OCI-LY3 (cell line): ENCODE data around the gene OR6M1.

Source experiments
- H2AFZ ChIP-seq: fragments of 200-600, 300-600 bp; shearing (Covaris generic); 2 replicates; pipeline ENCODE4 v1.6.0; 2014; ENCODE audit warnings: antibody characterized with exemption, low read depth, low read length
- H3K27ac ChIP-seq: fragments of 200-600, 300-600 bp; sonication (generic); 2 replicates; pipeline ENCODE4 v1.5.1; 2014; ENCODE audit warnings: mild to moderate bottlenecking, low read length, moderate library complexity, mixed read lengths
- H3K27me3 ChIP-seq: fragments of 200-600, 300-600 bp; sonication (generic); 2 replicates; pipeline ENCODE4 v1.6.1; 2014; ENCODE audit warnings: low read depth, low read length, mixed read lengths
- H3K36me3 ChIP-seq: fragments of 200-600, 300-600 bp; sonication (generic); replicated peaks from 2 replicates; pipeline ENCODE3; 2014; ENCODE audit warnings: low read depth, low read length, mixed read lengths
- H3K4me1 ChIP-seq: fragments of 300-600, 200-600 bp; sonication (generic); 2 replicates; pipeline ENCODE4 v1.6.1; 2014; ENCODE audit warnings: low read length, mixed read lengths
- H3K4me2 ChIP-seq: fragments of 200-600, 300-600 bp; sonication (generic); 2 replicates; pipeline ENCODE4 v1.6.1; 2014; ENCODE audit warnings: low read length, mixed read lengths
- H3K4me3 ChIP-seq: fragments of 300-600, 200-600 bp; sonication (generic); 2 replicates; pipeline ENCODE4 v1.5.1; 2014; ENCODE audit warnings: antibody characterized with exemption, mild to moderate bottlenecking, low read length, moderate library complexity
- H3K79me2 ChIP-seq: fragments of 300-600, 200-600 bp; shearing (Covaris generic); 2 replicates; pipeline ENCODE4 v1.6.1; 2014; ENCODE audit warnings: mild to moderate bottlenecking, low read length, mixed read lengths
- H3K9ac ChIP-seq: fragments of 300-600, 200-600 bp; shearing (Covaris generic); 2 replicates; pipeline ENCODE4 v1.6.0; 2014; ENCODE audit warnings: mild to moderate bottlenecking, low read length, moderate library complexity
- H3K9me3 ChIP-seq: fragments of 200-600, 300-600 bp; shearing (Covaris generic); 2 replicates; pipeline ENCODE4 v1.6.1; 2014; ENCODE audit warnings: low read length, mixed read lengths; ENCODE audit not compliant: insufficient read depth
- H4K20me1 ChIP-seq: fragments of 200-600, 300-600 bp; sonication (generic); 2 replicates; pipeline ENCODE4 v1.6.1; 2016; ENCODE audit warnings: low read length, mixed read lengths; ENCODE audit not compliant: insufficient read depth
- EZH2phosphoT487 ChIP-seq: fragments of 200-600 bp; shearing (Covaris generic); IDR thresholded peaks from 2 replicates; pipeline ENCODE4 v1.6.1; 2018; ENCODE audit warnings: antibody characterized with exemption, mixed run types, low read depth
- TF ChIP-seq, protein P1 (sequence below): fragments of 200-600, 300-600 bp; sonication (generic); IDR thresholded peaks from 2 replicates; pipeline ENCODE4 v1.5.1; 2014; ENCODE audit warnings: antibody characterized with exemption, low read length, low read depth

The OR6M1 gene

GRCh38 chr11:123800036-123800435 lies 6.1 kb downstream of the OR6M1 start:
- no peak overlapping the region for H3K4me3 ChIP-seq
- no peaks in the 10 kb centered on the region for H3K9me3 ChIP-seq
- H3K4me1 ChIP-seq, result peaks cover 6% of the 10 kb centered on the region; the same call in 1 of the 2 replicates
- H3K9ac ChIP-seq, result no peak overlapping the region
- no peaks in the 10 kb centered on the region for H3K27me3 ChIP-seq
- TF ChIP-seq, protein P1, sequence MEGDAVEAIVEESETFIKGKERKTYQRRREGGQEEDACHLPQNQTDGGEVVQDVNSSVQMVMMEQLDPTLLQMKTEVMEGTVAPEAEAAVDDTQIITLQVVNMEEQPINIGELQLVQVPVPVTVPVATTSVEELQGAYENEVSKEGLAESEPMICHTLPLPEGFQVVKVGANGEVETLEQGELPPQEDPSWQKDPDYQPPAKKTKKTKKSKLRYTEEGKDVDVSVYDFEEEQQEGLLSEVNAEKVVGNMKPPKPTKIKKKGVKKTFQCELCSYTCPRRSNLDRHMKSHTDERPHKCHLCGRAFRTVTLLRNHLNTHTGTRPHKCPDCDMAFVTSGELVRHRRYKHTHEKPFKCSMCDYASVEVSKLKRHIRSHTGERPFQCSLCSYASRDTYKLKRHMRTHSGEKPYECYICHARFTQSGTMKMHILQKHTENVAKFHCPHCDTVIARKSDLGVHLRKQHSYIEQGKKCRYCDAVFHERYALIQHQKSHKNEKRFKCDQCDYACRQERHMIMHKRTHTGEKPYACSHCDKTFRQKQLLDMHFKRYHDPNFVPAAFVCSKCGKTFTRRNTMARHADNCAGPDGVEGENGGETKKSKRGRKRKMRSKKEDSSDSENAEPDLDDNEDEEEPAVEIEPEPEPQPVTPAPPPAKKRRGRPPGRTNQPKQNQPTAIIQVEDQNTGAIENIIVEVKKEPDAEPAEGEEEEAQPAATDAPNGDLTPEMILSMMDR, result no peak
- TF ChIP-seq EZH2phosphoT487, result no peak
- no peaks in the 10 kb centered on the region for H4K20me1 ChIP-seq
- H3K4me2 ChIP-seq, result no peak overlapping the region
- no peaks in the 10 kb centered on the region for H3K36me3 ChIP-seq
- no peaks in the 10 kb centered on the region for H3K79me2 ChIP-seq
- no peak overlapping the region for H2AFZ ChIP-seq
- no peak overlapping the region for H3K27ac ChIP-seq

DNA sequence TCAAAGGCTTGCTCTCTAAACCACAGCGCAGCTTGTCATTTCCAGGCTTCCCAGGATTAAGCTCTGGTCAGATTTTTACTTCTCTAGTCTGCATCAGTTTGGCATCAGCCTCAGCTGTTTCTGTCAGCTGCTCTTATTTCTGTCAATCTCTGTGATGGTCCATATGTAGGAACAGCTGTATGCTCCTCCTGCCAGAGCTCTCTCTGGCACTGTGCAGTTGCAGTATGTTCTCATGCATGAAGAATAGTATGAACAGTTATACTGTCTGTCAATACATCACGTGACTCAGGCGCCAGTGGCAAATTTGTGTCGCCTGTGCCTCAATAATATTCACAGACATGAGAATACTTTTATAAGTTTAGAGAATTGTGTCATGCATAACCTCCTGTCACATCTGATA lies 6.7 kb downstream of the OR6M1 start:
- no peak overlapping the region for H3K4me2 ChIP-seq
- no peaks in the 10 kb centered on the region for H3K36me3 ChIP-seq

GRCh38 chr11:123798513-123799252 lies 7.5 kb downstream of the OR6M1 start:
- Histone ChIP-seq H3K9me3 (no peaks in the 10 kb centered on the region), H2AFZ (no peak overlapping the region), H3K36me3 (no peaks in the 10 kb centered on the region), H4K20me1 (no peaks in the 10 kb centered on the region), H3K4me3 (no peak overlapping the region), H3K9ac (no peak overlapping the region), H3K27ac (no peak overlapping the region), H3K79me2 (no peaks in the 10 kb centered on the region), H3K27me3 (no peaks in the 10 kb centered on the region), H3K4me1 (peaks cover 6% of the 10 kb centered on the region; the same call in 1 of the 2 replicates), H3K4me2 (no peak overlapping the region)
- no peak for TF ChIP-seq EZH2phosphoT487
- TF ChIP-seq, protein P1, result no peak

More for the DNA sequence above, 6.7 kb downstream of the OR6M1 start:
- H3K9ac ChIP-seq, result no peak overlapping the region
- no peaks in the 10 kb centered on the region for H3K79me2 ChIP-seq
- TF ChIP-seq EZH2phosphoT487, result no peak
- TF ChIP-seq, protein P1, result no peak
- no peaks in the 10 kb centered on the region for H3K27me3 ChIP-seq
- no peak overlapping the region for H3K4me3 ChIP-seq
- no peaks in the 10 kb centered on the region for H4K20me1 ChIP-seq
- no peak overlapping the region for H3K27ac ChIP-seq
- H3K4me1 ChIP-seq, result peaks cover 6% of the 10 kb centered on the region; the same call in 1 of the 2 replicates
- H2AFZ ChIP-seq, result no peak overlapping the region
- H3K9me3 ChIP-seq, result no peaks in the 10 kb centered on the region

GRCh38 chr11:123798079-123798478 lies 8.1 kb downstream of the OR6M1 start:
- no peak overlapping the region for H3K4me2 ChIP-seq
- H3K36me3 ChIP-seq, result no peaks in the 10 kb centered on the region
- no peak overlapping the region for H3K9ac ChIP-seq
- H4K20me1 ChIP-seq, result no peaks in the 10 kb centered on the region
- no peaks in the 10 kb centered on the region for H3K27me3 ChIP-seq
- peaks cover 6% of the 10 kb centered on the region; the same call in 1 of the 2 replicates for H3K4me1 ChIP-seq
- no peak overlapping the region for H3K4me3 ChIP-seq
- no peaks in the 10 kb centered on the region for H3K9me3 ChIP-seq
- H3K79me2 ChIP-seq, result no peaks in the 10 kb centered on the region
- no peak overlapping the region for H3K27ac ChIP-seq
- H2AFZ ChIP-seq, result no peak overlapping the region
- TF ChIP-seq, protein P1, result no peak
- TF ChIP-seq EZH2phosphoT487, result no peak
